ENCODE measurements around the gene SMAD1.

Gene SMAD1

GRCh38 chr4:145481164-145481941 lies at the start of gene SMAD1:
SMAD1 (plus strand) TSS chr4:145481853; CDS start chr4:145514614, 32,761 bp downstream.
- peak; percentile 75 for DNase-seq (ENCODE audit: low spot score)

- DNase-seq (ENCODE audit: low spot score), result no peak
These were observed 48.0 kb upstream of the SMAD1 start for GRCh38 chr4:145433684-145434083.

- DNase-seq (ENCODE audit: low spot score), result no peak
These were observed 46.0 kb upstream of the SMAD1 start for GRCh38 chr4:145435646-145436045.

- DNase-seq (ENCODE audit: low spot score), result no peak
These were observed 45.5 kb upstream of the SMAD1 start for GRCh38 chr4:145436114-145436513.

- no peak for DNase-seq (ENCODE audit: low spot score)
These were observed 44.9 kb upstream of the SMAD1 start for GRCh38 chr4:145436796-145437195.

- no peak for DNase-seq (ENCODE audit: low spot score)
These were observed 44.2 kb upstream of the SMAD1 start for GRCh38 chr4:145437466-145437865.

GRCh38 chr4:145438298-145438697 lies 43.4 kb upstream of the SMAD1 start:
- DNase-seq (ENCODE audit: low spot score), result no peak

- no peak for DNase-seq (ENCODE audit: low spot score)
These were observed 41.2 kb upstream of the SMAD1 start for GRCh38 chr4:145440292-145441007.

- DNase-seq (ENCODE audit: low spot score), result no peak
These were observed 35.5 kb upstream of the SMAD1 start for GRCh38 chr4:145446184-145446583.

GRCh38 chr4:145451895-145452294 lies 29.8 kb upstream of the SMAD1 start:
- DNase-seq (ENCODE audit: low spot score), result no peak

- no peak for DNase-seq (ENCODE audit: low spot score)
These were observed 29.0 kb upstream of the SMAD1 start for GRCh38 chr4:145452447-145453162.

- no peak for DNase-seq (ENCODE audit: low spot score)
These were observed 28.5 kb upstream of the SMAD1 start for GRCh38 chr4:145453163-145453520.

- DNase-seq (ENCODE audit: low spot score), result no peak
These were observed 8.4 kb upstream of the SMAD1 start for GRCh38 chr4:145473203-145473602.

GRCh38 chr4:145480257-145480656 lies 1.4 kb upstream of the SMAD1 start:
- no peak for DNase-seq (ENCODE audit: low spot score)

GRCh38 chr4:145481942-145482208 lies 222 bp downstream of the SMAD1 start:
- DNase-seq (ENCODE audit: low spot score), result no peak

- peak; percentile 60 for DNase-seq (ENCODE audit: low spot score)
These were observed 770 bp downstream of the SMAD1 start for GRCh38 chr4:145482209-145483037.

- no peak for DNase-seq (ENCODE audit: low spot score)
These were observed 1.9 kb downstream of the SMAD1 start for GRCh38 chr4:145483514-145483913.

GRCh38 chr4:145484225-145484846 lies 2.7 kb downstream of the SMAD1 start:
- DNase-seq (ENCODE audit: low spot score), result no peak

- DNase-seq (ENCODE audit: low spot score), result no peak
These were observed 3.5 kb downstream of the SMAD1 start for GRCh38 chr4:145485120-145485519.

GRCh38 chr4:145486603-145487002 lies 5.0 kb downstream of the SMAD1 start:
- no peak for DNase-seq (ENCODE audit: low spot score)

GRCh38 chr4:145487631-145488030 lies 6.0 kb downstream of the SMAD1 start:
- no peak for DNase-seq (ENCODE audit: low spot score)

GRCh38 chr4:145488310-145488709 lies 6.7 kb downstream of the SMAD1 start:
- no peak for DNase-seq (ENCODE audit: low spot score)

All from hepatic stellate cell (primary cell).